ENCODE measurements around the gene STX8.

The STX8 gene

DNA sequence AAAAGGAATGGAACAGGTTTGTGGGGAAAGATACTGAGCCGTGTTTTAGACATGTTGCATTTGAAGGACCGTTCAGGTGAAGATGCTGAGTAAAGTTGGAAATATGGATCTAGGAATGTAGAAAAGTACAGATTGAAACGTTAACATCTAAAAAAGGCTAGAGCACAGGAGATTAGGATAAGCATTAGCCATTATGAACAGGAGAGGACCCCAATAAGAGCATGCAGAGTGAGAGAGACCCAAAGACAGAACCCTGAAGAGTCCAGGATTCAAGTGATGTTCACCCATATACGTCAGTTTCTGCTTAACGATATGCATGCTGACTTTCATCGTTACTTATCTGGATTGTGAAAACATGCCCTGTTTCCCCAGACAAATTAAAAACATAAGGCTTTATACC, 140.5 kb downstream of the STX8 start:
- TF ChIP-seq, protein P1, sequence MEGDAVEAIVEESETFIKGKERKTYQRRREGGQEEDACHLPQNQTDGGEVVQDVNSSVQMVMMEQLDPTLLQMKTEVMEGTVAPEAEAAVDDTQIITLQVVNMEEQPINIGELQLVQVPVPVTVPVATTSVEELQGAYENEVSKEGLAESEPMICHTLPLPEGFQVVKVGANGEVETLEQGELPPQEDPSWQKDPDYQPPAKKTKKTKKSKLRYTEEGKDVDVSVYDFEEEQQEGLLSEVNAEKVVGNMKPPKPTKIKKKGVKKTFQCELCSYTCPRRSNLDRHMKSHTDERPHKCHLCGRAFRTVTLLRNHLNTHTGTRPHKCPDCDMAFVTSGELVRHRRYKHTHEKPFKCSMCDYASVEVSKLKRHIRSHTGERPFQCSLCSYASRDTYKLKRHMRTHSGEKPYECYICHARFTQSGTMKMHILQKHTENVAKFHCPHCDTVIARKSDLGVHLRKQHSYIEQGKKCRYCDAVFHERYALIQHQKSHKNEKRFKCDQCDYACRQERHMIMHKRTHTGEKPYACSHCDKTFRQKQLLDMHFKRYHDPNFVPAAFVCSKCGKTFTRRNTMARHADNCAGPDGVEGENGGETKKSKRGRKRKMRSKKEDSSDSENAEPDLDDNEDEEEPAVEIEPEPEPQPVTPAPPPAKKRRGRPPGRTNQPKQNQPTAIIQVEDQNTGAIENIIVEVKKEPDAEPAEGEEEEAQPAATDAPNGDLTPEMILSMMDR (IDR thresholded peaks at IDR 0.05; ENCODE audit: control insufficient read depth, extremely low read depth, insufficient read depth): no peak
- no peak for DNase-seq (ENCODE audit: low read depth)
- no peak overlapping the region for H3K4me3 ChIP-seq (ENCODE audit: low read depth, low read length)

DNA sequence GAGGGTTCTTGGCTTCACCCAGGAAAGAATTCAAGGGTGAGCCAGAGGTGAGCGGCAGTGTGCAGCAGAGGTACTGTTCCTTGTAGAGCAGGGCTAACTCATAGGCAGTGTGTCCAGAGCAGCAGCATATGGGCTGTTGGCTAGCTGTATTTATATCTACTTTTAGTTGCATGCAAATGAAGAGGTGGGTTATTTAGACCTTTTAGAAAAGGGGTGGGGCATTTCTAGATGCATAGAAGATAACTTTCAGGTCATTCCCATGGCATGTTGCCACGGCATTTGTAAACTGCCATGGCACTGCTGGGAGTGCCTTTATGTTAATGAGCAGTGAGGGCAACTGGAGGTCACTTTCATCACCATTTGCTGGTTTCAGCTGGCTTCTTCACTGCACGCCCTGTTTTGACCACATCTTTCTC, 141.0 kb downstream of the STX8 start:
- TF ChIP-seq, protein P1 (IDR thresholded peaks at IDR 0.05; ENCODE audit: control insufficient read depth, extremely low read depth, insufficient read depth): no peak
- H3K4me3 ChIP-seq (ENCODE audit: low read depth, low read length): no peak overlapping the region
- DNase-seq (ENCODE audit: low read depth): peak; percentile 10

DNA sequence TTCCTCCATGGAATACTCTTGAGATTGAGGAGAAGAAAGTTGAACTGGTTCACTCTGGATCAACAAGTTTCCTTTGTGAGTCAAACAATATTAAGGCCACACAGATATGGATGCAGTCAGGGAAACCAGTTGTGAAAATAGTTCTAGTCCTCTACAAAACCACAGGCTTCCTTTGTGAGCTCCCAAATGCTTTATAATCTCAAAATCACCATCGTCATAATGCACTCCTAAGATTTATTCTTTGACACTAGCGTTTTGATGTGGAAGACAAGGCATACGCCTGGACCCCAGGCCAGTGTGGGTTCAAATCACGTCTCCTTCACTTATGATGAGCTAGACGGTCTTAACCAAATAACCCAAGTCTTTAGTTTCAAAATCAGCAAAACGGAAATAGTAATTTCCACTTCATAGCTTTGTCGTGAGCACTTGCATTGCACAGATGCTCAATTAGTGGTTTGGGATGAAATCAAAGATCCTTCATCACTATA, 142.6 kb downstream of the STX8 start:
- H3K4me3 ChIP-seq (ENCODE audit: low read depth, low read length): no peak overlapping the region
- no peak for DNase-seq (ENCODE audit: low read depth)
- TF ChIP-seq, protein P1 (IDR thresholded peaks at IDR 0.05; ENCODE audit: control insufficient read depth, extremely low read depth, insufficient read depth): no peak

DNA sequence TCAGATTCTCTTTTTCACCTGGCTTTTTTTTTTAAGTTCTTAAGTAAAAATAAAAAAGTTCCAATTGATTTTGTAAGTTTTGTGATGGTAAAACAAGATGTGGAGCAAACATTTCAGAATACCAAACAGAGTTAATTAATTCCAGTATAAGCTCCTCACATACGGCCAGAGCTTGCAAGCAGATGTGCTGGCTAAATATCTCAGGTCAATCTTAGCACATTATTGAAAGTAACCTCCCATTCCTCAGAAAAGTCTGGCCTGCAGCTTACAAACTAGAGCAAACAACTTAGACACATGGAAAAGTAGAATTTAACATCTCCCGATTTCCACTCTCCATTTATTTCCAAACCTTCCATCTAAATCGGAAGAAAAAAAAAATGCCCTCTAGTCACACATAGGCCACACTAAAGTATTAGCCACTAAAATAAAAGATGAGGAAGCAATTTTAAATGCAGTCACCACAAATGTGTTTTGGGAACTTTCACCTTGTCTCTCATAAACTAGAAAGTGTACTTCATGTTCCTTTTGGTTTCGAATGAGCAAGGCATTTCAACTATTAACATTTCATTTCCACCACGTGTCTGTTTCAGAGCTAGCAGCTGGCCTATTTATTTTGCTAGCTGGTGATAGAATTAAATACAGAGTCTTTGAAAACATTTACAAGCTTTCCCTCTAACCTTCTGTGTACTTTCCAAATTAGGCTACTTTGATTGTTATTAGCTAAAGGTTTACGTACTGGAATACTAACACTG, 143.3 kb downstream of the STX8 start:
- DNase-seq (ENCODE audit: low read depth): peak; percentile 30
- H3K4me3 ChIP-seq (ENCODE audit: low read depth, low read length): no peak overlapping the region
- TF ChIP-seq, protein P1 (IDR thresholded peaks at IDR 0.05; ENCODE audit: control insufficient read depth, extremely low read depth, insufficient read depth): no peak

DNA sequence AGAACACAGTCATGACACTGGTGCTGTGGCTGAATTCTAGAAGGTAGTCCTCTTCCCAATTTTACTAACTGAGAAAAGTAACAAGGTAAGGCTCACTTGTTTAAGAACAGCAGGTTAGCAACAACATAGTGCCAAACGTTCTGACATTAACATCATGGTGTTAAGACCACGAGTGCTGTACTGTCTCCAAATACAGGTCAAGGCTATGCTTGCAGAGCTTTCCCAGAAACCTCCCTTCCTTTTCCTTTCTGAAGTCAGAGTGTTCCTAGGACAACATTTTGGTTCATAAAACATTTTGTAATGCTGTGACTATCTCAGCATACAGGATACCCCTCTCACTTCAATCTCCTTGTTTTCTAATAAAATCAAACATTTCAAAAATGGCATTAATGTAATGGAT, 144.0 kb downstream of the STX8 start:
- TF ChIP-seq, protein P1 (IDR thresholded peaks at IDR 0.05; ENCODE audit: control insufficient read depth, extremely low read depth, insufficient read depth): no peak
- H3K4me3 ChIP-seq (ENCODE audit: low read depth, low read length): no peak overlapping the region
- no peak for DNase-seq (ENCODE audit: low read depth)

DNA sequence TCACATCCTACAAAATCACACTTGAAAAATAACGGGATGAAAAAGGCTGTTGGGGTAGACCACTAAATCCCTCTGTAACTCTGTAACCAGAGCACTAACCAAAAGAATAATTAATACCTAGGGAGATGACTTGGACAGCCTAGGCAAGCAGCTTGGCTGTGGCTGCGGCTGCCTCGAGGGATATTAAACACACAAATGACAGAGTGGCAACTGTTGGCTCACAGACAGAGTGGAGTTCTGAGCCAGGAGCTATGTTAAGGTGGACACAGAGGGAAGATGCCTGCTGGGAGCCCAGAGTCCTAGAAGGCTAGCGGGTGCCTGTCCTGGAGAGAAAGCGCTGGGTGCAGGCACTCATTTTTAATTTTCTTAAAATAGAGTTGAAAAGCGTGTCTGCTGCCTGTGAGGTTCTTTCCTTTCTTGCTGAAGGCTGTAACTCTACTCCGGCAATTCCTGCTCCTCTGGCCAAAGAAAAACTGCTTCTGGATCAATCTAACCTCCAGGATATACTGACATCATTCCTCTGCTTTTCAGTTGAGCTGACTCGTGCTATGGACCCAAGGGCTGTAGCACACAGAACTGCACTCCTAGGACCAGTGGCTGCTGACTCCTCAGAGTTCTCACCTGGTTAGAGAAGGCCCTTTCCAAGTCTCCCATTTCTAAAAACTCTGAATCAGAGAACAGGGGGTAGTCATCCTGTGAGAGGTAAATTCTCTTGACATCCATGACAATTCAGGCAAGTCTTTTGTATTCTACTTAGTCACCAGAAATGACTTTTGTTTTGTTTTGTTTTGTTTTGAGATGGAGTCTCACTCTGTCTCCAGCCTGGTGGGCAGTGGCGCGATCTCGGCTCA, 147.9 kb downstream of the STX8 start:
- DNase-seq (ENCODE audit: low read depth): no peak
- TF ChIP-seq, protein P1 (IDR thresholded peaks at IDR 0.05; ENCODE audit: control insufficient read depth, extremely low read depth, insufficient read depth): no peak
- H3K4me3 ChIP-seq (ENCODE audit: low read depth, low read length): no peak overlapping the region

Measured in LNCaP clone FGC (cell line).